Stomach (tissue), 9 donors: ENCODE results near the gene SPTSSB. TPM values are rescaled to one million over a fixed set of nuclear protein-coding genes. Genes with fewer than 3 reads are reported as not detected.

Experiments
- DNase-seq, 2 donors: peaks; one replicate each; pipeline versions ENCODE4 v3.0.0 to v3.0.0-alpha.2; 2013 to 2019
- H3K27ac ChIP-seq, 5 donors: fragments of 200-600 bp in 4 of 5; sonication (generic) in 4 of 5; one replicate each; pipeline ENCODE4 v1.5.1; 2013 to 2019; ENCODE audit warnings: mild to moderate bottlenecking in 1 of 5, moderate library complexity in 1 of 5
- H3K27me3 ChIP-seq, 3 donors: fragments of 200-600 bp; sonication (generic); one replicate each; pipeline ENCODE4 v1.5.1; 2017 to 2019; ENCODE audit warnings: mixed run types in 1 of 3
- H3K36me3 ChIP-seq, 4 donors: fragments of 200-600 bp; sonication (generic); 1 replicate in 3 of 4; 2 replicates in 1 of 4; pipeline ENCODE4 v1.5.1; 2016 to 2019
- H3K4me1 ChIP-seq, 4 donors: fragments of 200-600 bp; sonication (generic); one replicate each; pipeline ENCODE4 v1.5.1; 2016 to 2019
- H3K4me3 ChIP-seq, 4 donors: fragments of 200-600 bp; sonication (generic) in 3 of 4; one replicate each; pipeline ENCODE4 v1.5.1; 2016 to 2019; ENCODE audit warnings: mild to moderate bottlenecking in 1 of 4
- H3K9me3 ChIP-seq, 4 donors: fragments of 200-600 bp; sonication (generic); one replicate each; pipeline ENCODE4 v1.5.1; 2016 to 2019
- EP300 ChIP-seq: sonication (generic); formaldehyde crosslinking; IDR thresholded peaks from one replicate; pipeline ENCODE4 v1.6.1; 2017; ENCODE audit warnings: antibody characterized with exemption
- POLR2A ChIP-seq, 4 donors: fragments of 450-650 bp; IDR thresholded peaks; one replicate each; pipeline ENCODE4 v1.6.1; 2016; ENCODE audit warnings: antibody characterized with exemption in 4 of 4, control low read depth in 2 of 4, mild to moderate bottlenecking in 1 of 4, moderate library complexity in 1 of 4
- POLR2AphosphoS5 ChIP-seq, 3 donors: sonication (generic); formaldehyde crosslinking; IDR thresholded peaks; one replicate each; pipeline ENCODE4 v1.6.1; 2016; ENCODE audit warnings: antibody characterized with exemption in 3 of 3
- WGBS, 5 donors: extraction: QIAGEN DNeasy Blood & Tissue Kit in 3 of 5; methylation state at CpG; one replicate each; pipeline versions ENCODE4 v1.1.5 to v1.1.7; 2013 to 2018; 5-methylcytosine and 5-hydroxymethylcytosine counted together
- intact Hi-C: fragments of 100-400 bp; cut with DNase I; formaldehyde crosslinking; loops from one replicate; pipeline ENCODE4 v1.15.1; 2023; ENCODE audit warnings: low total_unique reads
- polyA plus RNA-seq, 3 donors: library from polyadenylated mRNA; stranded (reverse); fragments of 200-250 nt; gene quantifications; one replicate each; pipeline ENCODE4 v1.2.3, GENCODE V29; 2013
- total RNA-seq, 5 donors: library from RNA; depleted of rRNA; stranded (reverse); fragments of >200 nt; gene quantifications; one replicate each; pipeline versions ENCODE4 v1.1.0 to v1.2.3, GENCODE V29; 2014 to 2016
- TF ChIP-seq, protein P1 (sequence below), 7 experiments: fragments of 450-650 bp in 4 of 7; fragments of 200-600 bp in 3 of 7; sonication (generic) in 3 of 7; IDR thresholded peaks; one replicate each; pipeline ENCODE4 v1.5.1; 2016 to 2019; ENCODE audit warnings: antibody characterized with exemption in 7 of 7, control low read depth in 2 of 7, mild to moderate bottlenecking in 1 of 7
- donor health status: healthy with polysubstance abuse.
- donor health status: Bipolar disorder and iron deficiency.
- donor health status: healthy.

SPTSSB gene
- total and polyA plus RNA-seq, 8 donors: 0.29 to 86.3 (median 12.1) TPM

DNA sequence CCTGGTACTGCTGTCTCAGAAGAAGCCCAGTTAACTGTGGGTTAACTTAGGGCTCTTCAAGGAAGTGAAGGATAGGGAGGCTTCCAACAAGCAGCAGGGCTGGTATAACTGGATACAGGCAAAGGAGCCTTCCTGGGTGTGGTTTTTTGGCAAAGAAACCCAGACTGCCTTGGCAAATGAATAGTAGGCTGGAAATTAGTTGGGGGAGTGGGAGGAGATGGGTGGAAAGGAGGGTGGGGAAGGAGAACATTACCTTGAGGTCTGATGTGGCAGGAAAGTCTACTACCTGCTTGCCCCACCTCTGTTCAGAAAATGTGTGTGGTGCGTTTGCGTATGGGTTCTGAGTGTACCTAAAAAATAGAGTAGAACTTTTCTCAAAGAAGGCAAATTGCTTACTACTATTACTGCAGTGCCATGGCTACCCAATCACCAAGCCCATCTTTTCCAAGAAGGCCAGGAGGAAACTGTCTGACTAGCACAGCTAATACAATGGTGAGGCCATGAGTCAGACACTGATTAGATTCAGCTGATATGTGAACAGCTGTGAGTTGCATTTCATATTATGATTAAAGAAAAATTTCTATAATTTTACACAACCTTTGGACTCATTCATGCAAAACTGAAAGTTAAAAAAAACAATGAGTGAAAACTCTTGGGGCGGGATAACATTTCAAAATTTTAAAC, 55.2 kb downstream of the SPTSSB start:
- Histone ChIP-seq H3K4me3 (no peak overlapping the region), H3K9me3 (peaks cover 0 to 6% (median 2%) of the 10 kb centered on the region in 4 donors), H3K27me3 (no peaks in the 10 kb centered on the region), H3K4me1 (peaks cover 0 to 6% (median 4%) of the 10 kb centered on the region in 4 donors), H3K36me3 (no peaks in the 10 kb centered on the region), H3K27ac (peak overlapping the region in 3 of 5 donors; percentile 54 to 75 (median 71))
- intact Hi-C loops: no loop called here
- 45 to 72% (median 52%) methylated on average over 3 of the region's 3 CpGs for WGBS, 5 donors
- no peak for TF ChIP-seq EP300
- peak in 2 of 3 donors; percentile 15 to 63 for TF ChIP-seq POLR2AphosphoS5 (IDR thresholded peaks at IDR 0.05)
- TF ChIP-seq, protein P1, sequence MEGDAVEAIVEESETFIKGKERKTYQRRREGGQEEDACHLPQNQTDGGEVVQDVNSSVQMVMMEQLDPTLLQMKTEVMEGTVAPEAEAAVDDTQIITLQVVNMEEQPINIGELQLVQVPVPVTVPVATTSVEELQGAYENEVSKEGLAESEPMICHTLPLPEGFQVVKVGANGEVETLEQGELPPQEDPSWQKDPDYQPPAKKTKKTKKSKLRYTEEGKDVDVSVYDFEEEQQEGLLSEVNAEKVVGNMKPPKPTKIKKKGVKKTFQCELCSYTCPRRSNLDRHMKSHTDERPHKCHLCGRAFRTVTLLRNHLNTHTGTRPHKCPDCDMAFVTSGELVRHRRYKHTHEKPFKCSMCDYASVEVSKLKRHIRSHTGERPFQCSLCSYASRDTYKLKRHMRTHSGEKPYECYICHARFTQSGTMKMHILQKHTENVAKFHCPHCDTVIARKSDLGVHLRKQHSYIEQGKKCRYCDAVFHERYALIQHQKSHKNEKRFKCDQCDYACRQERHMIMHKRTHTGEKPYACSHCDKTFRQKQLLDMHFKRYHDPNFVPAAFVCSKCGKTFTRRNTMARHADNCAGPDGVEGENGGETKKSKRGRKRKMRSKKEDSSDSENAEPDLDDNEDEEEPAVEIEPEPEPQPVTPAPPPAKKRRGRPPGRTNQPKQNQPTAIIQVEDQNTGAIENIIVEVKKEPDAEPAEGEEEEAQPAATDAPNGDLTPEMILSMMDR (IDR thresholded peaks at IDR 0.05): no peak
- TF ChIP-seq POLR2A (IDR thresholded peaks at IDR 0.05): no peak
- DNase-seq: peak; percentile 49 to 60

DNA sequence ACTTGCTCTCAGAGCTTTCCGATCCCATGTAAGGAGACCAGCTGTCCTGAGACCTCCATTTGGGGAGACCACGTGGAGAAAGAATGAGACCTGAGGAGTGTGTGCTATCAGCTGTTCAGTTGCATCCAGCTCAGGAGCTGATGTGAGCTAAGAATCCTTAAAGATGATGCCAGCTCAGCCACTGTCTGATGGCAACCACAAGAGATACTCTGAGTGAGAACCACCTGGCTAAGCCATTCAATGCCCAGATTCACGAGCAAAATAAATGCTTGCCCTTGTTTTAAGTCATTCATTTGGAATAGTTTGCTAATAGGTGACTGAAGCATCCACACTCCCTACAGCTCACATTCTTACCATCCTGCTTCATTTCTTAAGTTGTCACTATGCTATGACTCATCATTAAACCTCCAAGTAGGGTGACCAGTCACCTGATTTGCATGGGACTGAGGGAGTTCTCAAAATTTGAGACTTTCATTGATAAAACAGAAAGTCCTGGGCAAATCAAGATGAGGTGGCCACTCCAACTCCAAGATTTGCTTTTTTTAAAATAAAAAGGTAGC, 56.4 kb downstream of the SPTSSB start:
- H3K9me3 ChIP-seq: no peaks in the 10 kb centered on the region
- peaks cover 0 to 6% (median 4%) of the 10 kb centered on the region in 4 donors for H3K4me1 ChIP-seq
- TF ChIP-seq, protein P1 (IDR thresholded peaks at IDR 0.05): no peak
- no peak for TF ChIP-seq EP300
- TF ChIP-seq POLR2A (IDR thresholded peaks at IDR 0.05): no peak
- TF ChIP-seq POLR2AphosphoS5 (IDR thresholded peaks at IDR 0.05): no peak
- no peak overlapping the region for H3K27ac ChIP-seq
- H3K27me3 ChIP-seq: no peaks in the 10 kb centered on the region
- no peak for DNase-seq
- no peaks in the 10 kb centered on the region for H3K36me3 ChIP-seq
- H3K4me3 ChIP-seq: no peak overlapping the region
- intact Hi-C loops: no loop called here
- WGBS, 5 donors: 86 to 92% (median 91%) methylated on average over 3 of the region's 3 CpGs

DNA sequence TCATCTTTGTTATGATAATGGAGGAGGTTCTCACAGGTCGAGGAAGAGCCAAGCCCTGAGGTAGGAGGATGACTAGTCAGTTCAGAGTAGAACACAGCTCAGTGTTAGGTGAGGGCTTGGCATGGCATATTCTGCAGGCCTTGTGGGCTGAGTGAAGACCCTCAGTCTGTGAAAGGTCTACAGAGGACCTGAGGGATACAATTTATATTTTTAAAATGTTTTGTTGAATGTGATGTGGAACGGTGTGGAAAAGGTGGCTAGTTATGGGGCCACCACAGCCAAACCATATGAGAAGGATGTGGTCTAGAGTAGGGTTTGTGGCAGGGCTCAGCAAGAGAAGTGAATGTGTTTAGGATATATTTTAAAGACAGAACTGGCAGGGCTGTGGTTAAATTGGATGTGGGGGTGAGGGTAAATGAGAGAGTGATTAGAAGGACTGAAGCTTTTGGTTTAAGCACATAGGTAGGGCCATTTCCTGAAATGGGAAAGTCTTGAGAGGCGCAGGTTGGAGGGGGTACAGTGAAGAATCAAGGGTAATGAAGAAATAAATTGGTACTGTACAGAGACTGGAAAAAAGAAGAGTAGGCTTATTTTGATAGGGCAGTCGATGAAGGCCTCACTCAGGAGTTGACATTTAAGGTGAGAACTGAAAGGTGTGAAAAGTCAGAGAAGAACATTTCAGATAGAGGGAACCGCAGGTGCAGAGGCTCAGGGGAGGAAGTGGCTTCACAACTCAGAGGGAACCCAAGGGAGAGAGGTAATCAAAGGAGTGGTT, 60.5 kb downstream of the SPTSSB start:
- WGBS, 5 donors: 61 to 78% (median 74%) methylated on average over 5 of the region's 5 CpGs
- Histone ChIP-seq H3K27ac (no peak overlapping the region), H3K36me3 (no peaks in the 10 kb centered on the region), H3K9me3 (peaks cover 0 to 14% (median 12%) of the 10 kb centered on the region in 4 donors), H3K4me1 (peaks cover 0 to 4% (median 0%) of the 10 kb centered on the region in 4 donors), H3K4me3 (no peak overlapping the region), H3K27me3 (no peaks in the 10 kb centered on the region)
- DNase-seq: peak in 1 of 2 donors; percentile 38
- intact Hi-C loops: no loop called here
- TF ChIP-seq EP300: no peak

DNA sequence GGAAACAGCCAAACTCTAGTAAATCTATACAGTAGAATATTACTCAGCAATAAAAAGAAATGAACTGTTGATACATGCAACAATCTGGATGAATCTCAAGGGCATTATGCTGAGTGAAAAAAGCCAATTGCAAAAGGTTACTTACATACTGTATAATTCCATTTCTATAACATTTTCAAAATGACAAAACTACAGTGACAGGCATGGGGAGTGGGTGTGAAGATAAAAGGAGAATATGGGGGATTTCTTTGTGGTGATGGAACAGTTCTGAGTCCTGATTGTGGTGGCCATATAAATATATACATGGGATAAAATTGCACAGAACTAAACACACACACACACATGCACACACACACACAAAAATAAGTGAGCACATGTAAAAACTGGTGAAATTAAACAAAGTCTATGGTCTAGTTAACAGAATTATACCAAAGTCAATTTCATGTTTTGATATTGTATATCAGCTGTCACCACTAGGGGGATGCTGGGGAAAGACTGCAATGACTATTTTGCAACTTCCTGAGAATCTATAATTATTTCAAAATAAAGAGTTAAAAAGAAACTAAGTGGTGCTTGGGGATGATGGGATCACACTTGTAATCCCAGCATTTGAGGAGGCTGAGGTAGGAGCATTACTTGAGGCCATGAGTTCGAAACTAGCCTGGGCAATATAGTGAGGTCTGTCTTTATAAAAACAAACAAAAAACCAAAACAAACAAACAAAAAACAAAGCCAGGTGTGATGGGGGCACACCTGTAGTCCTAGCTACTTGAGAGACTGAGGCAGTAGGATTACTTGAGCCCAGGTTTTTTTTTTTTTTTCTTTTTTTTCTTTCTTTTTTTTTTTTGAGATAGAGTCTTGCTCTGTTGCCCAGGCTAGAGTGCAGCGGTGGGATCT, 66.0 kb downstream of the SPTSSB start:
- Histone ChIP-seq H3K36me3 (no peaks in the 10 kb centered on the region), H3K4me1 (no peaks in the 10 kb centered on the region), H3K27me3 (no peaks in the 10 kb centered on the region), H3K9me3 (peaks cover 0 to 14% (median 12%) of the 10 kb centered on the region in 4 donors), H3K27ac (no peak overlapping the region), H3K4me3 (no peak overlapping the region)
- no peak for TF ChIP-seq EP300
- TF ChIP-seq, protein P1 (IDR thresholded peaks at IDR 0.05): peak in 5 of 7 experiments; percentile 22 to 77 (median 41)
- 80 to 92% (median 87%) methylated on average over 2 of the region's 2 CpGs for WGBS, 5 donors
- DNase-seq: peak in 1 of 2 donors; percentile 21
- intact Hi-C loops: no loop called here
